Measurements from ENCODE around the gene IDH3G.

The IDH3G gene

GRCh38 chrX:153825042-153825441 is 30.9 kb upstream of the IDH3G start:
- Histone ChIP-seq H3K4me3 (IDR thresholded peaks at IDR 0.05; ENCODE audit: insufficient read depth, low read depth, low read length) (no peak overlapping the region), H3K4me1 (ENCODE audit: low read depth, poor library complexity, severe bottlenecking) (no peaks in the 10 kb centered on the region), H3K79me2 (ENCODE audit: insufficient read depth, low read depth) (no peaks in the 10 kb centered on the region), H3K9ac (no peak overlapping the region), H3K36me3 (ENCODE audit: insufficient read depth) (no peaks in the 10 kb centered on the region), H3K4me2 (no peak overlapping the region), H3K27ac (no peak overlapping the region), H2AFZ (ENCODE audit: low read depth) (no peak overlapping the region), H3K27me3 (ENCODE audit: insufficient read depth, low read depth) (peaks cover 32% of the 10 kb centered on the region; the same call in 1 of the 2 replicates), H4K20me1 (ENCODE audit: insufficient read depth) (no peaks in the 10 kb centered on the region)
- TF ChIP-seq, protein P1, sequence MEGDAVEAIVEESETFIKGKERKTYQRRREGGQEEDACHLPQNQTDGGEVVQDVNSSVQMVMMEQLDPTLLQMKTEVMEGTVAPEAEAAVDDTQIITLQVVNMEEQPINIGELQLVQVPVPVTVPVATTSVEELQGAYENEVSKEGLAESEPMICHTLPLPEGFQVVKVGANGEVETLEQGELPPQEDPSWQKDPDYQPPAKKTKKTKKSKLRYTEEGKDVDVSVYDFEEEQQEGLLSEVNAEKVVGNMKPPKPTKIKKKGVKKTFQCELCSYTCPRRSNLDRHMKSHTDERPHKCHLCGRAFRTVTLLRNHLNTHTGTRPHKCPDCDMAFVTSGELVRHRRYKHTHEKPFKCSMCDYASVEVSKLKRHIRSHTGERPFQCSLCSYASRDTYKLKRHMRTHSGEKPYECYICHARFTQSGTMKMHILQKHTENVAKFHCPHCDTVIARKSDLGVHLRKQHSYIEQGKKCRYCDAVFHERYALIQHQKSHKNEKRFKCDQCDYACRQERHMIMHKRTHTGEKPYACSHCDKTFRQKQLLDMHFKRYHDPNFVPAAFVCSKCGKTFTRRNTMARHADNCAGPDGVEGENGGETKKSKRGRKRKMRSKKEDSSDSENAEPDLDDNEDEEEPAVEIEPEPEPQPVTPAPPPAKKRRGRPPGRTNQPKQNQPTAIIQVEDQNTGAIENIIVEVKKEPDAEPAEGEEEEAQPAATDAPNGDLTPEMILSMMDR (conservative IDR thresholded peaks at IDR 0.05; ENCODE audit: low read depth, low read length): no peak

DNA sequence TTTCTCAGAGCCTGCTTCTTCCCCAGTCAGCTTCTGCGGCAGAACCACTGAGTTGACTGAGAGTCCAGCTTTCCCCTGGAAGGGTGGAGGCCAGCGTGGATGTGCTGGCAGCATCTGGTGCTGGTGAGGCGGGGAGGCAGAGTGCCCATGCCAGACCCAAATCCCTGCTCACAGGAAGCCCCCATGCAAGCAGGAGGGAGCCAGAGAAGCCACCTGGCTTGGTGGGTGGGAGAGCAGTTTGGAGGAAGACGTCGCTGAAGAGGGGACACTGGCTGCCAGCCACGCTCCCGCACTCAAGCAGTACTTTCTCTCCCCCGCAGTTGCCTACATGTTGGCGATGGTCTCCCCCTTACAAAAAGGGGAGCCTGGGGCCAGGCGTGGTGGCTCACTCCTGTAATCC is 30.2 kb upstream of the IDH3G start:
- Histone ChIP-seq H3K27me3 (ENCODE audit: insufficient read depth, low read depth) (peaks cover 38% of the 10 kb centered on the region; the same call in 1 of the 2 replicates), H3K9ac (no peak overlapping the region), H3K4me3 (IDR thresholded peaks at IDR 0.05; ENCODE audit: insufficient read depth, low read depth, low read length) (no peak overlapping the region), H3K4me1 (ENCODE audit: low read depth, poor library complexity, severe bottlenecking) (no peaks in the 10 kb centered on the region), H4K20me1 (ENCODE audit: insufficient read depth) (no peaks in the 10 kb centered on the region), H3K79me2 (ENCODE audit: insufficient read depth, low read depth) (no peaks in the 10 kb centered on the region), H3K27ac (no peak overlapping the region), H2AFZ (ENCODE audit: low read depth) (no peak overlapping the region), H3K4me2 (no peak overlapping the region), H3K36me3 (ENCODE audit: insufficient read depth) (no peaks in the 10 kb centered on the region)
- TF ChIP-seq, protein P1 (conservative IDR thresholded peaks at IDR 0.05; ENCODE audit: low read depth, low read length): no peak

GRCh38 chrX:153821066-153821465 is 26.9 kb upstream of the IDH3G start:
- TF ChIP-seq, protein P1 (conservative IDR thresholded peaks at IDR 0.05; ENCODE audit: low read depth, low read length): no peak
- peaks cover 47% of the 10 kb centered on the region; the same call in 1 of the 2 replicates for H3K27me3 ChIP-seq (ENCODE audit: insufficient read depth, low read depth)
- no peaks in the 10 kb centered on the region for H4K20me1 ChIP-seq (ENCODE audit: insufficient read depth)
- H3K4me2 ChIP-seq: no peak overlapping the region
- no peaks in the 10 kb centered on the region for H3K36me3 ChIP-seq (ENCODE audit: insufficient read depth)
- H3K4me3 ChIP-seq (IDR thresholded peaks at IDR 0.05; ENCODE audit: insufficient read depth, low read depth, low read length): no peak overlapping the region
- H3K4me1 ChIP-seq (ENCODE audit: low read depth, poor library complexity, severe bottlenecking): no peaks in the 10 kb centered on the region
- H3K79me2 ChIP-seq (ENCODE audit: insufficient read depth, low read depth): no peaks in the 10 kb centered on the region
- no peak overlapping the region for H3K9ac ChIP-seq
- H3K27ac ChIP-seq: no peak overlapping the region
- no peak overlapping the region for H2AFZ ChIP-seq (ENCODE audit: low read depth)

DNA sequence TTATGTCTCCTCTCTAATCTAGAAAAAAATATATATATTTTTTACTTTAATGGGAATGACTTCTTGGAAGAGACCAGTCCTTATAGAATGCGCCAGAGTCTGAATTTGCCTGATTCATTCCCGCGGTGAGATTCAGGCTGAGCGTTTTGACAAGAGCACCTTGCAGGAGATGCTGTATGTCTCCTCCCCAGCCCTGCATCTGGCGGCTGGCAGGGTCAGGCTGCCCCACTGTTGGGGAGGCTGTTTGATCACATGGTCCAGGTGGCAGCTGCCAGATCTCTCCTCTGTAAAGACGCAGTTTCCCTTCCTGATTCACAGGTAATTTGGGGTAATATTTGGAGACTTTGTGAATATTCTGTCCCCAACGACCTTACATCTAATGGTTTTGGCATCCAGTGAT is 26.4 kb upstream of the IDH3G start:
- Histone ChIP-seq H3K4me1 (ENCODE audit: low read depth, poor library complexity, severe bottlenecking) (no peaks in the 10 kb centered on the region), H3K4me2 (no peak overlapping the region), H3K79me2 (ENCODE audit: insufficient read depth, low read depth) (no peaks in the 10 kb centered on the region), H3K36me3 (ENCODE audit: insufficient read depth) (no peaks in the 10 kb centered on the region), H3K4me3 (IDR thresholded peaks at IDR 0.05; ENCODE audit: insufficient read depth, low read depth, low read length) (no peak overlapping the region), H2AFZ (ENCODE audit: low read depth) (no peak overlapping the region), H3K27me3 (ENCODE audit: insufficient read depth, low read depth) (peaks cover 46% of the 10 kb centered on the region; the same call in 1 of the 2 replicates), H4K20me1 (ENCODE audit: insufficient read depth) (no peaks in the 10 kb centered on the region), H3K9ac (no peak overlapping the region), H3K27ac (no peak overlapping the region)
- TF ChIP-seq, protein P1 (conservative IDR thresholded peaks at IDR 0.05; ENCODE audit: low read depth, low read length): no peak

All from KMS-11 (cell line).